GM19455 (cell line): ENCODE data around the gene FAM110D.

Experiments
- ATAC-seq: cut with Tn5 transposase; IDR thresholded peaks from one replicate; pipeline ENCODE4 v1.9.1; 2021; ENCODE audit not compliant: unreplicated experiment

Gene FAM110D

GRCh38 chr1:26158908-26159742 lies at the start of gene FAM110D:
Gene FAM110D, plus strand, starts transcription at chr1:26159079. Its CDS starts 2,213 bp downstream, at chr1:26161292.
- no peak for ATAC-seq

- no peak for ATAC-seq
These were observed 49.4 kb upstream of the FAM110D start for GRCh38 chr1:26109229-26110164.

- ATAC-seq: peak; percentile 49
These were observed 47.9 kb upstream of the FAM110D start for GRCh38 chr1:26110731-26111529.

- peak; percentile 64 for ATAC-seq
These were observed 47.1 kb upstream of the FAM110D start, which contains the start of gene PDIK1L for GRCh38 chr1:26111530-26112406. Gene PDIK1L, plus strand, starts transcription at chr1:26111824. Its CDS starts 2,485 bp downstream, at chr1:26114309.

DNA sequence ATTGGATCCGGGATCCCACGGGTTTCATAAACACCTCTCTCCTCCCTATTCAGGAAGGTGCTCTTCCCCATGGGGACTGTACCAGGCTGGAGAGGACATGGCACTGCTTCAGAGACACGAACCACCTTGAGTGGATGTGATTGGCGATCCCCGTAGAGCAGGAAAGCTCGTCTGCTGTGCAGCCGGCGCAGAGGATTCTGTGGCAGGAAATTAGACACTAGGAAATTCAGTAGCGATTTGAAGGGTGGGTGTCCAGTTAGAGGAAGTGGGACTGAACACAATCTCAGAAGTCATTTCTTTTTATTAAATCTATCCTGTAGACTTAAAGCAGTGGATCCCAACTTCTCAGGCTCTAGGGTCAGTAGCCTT lies 46.5 kb upstream of the FAM110D start:
- peak; percentile 2 for ATAC-seq

DNA sequence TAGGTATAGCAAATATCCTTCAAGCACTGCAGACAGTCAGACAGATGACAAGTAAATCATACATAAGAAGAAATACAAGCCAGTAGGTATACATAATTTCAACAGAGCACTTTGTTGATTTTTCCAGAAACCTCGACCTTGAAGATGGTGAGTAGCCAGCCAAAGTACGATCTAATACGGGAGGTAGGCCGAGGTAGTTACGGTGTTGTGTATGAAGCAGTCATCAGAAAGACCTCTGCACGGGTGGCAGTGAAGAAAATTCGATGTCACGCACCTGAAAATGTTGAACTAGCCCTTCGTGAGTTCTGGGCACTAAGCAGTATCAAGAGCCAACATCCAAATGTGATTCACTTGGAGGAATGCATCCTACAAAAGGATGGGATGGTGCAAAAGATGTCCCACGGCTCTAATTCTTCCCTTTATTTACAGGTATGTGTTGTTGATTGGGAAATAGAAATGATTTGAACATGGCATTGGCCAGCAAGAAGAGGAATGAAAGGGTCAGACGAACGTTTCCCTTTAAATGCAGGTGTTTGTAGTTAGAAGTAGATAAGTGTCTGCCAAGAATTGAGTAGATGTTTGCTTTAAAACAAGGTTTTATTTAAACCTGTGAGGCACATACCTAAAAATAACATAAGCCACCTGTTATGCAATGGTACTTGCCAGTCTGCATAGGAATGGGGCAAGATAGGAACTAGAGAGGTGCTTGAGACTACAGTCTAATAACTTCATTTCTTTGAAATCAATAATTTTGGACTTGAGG lies 44.5 kb upstream of the FAM110D start:
- ATAC-seq: no peak

GRCh38 chr1:26119892-26120608 lies 38.8 kb upstream of the FAM110D start:
- ATAC-seq: no peak

DNA sequence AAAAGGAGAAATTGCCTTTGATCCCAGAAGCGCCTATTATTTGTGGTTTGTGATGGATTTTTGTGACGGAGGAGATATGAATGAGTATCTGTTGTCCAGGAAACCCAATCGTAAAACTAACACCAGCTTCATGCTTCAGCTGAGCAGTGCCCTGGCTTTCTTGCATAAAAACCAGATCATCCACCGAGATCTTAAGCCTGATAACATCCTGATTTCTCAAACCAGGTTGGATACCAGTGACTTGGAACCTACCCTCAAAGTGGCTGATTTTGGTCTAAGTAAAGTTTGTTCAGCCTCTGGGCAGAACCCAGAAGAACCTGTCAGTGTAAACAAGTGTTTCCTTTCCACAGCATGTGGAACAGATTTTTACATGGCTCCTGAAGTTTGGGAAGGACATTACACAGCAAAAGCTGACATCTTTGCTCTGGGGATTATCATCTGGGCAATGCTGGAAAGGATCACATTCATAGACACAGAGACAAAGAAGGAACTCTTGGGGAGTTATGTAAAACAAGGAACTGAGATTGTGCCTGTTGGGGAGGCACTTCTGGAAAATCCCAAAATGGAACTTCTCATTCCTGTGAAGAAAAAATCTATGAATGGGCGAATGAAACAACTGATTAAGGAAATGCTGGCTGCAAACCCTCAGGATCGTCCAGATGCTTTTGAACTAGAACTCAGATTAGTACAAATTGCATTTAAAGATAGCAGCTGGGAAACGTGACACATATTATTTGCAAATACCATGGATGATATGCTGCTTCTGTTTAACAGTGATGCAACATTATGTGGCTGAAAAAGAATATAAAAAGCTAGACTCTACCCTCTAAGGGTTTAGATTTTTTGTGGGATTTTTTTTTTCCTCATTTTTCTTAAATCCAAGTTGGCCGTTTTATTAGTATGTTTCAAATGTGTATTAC lies 36.8 kb upstream of the FAM110D start:
- no peak for ATAC-seq

GRCh38 chr1:26122988-26123973 lies 35.6 kb upstream of the FAM110D start:
- no peak for ATAC-seq

GRCh38 chr1:26124418-26125331 lies 34.2 kb upstream of the FAM110D start:
- no peak for ATAC-seq

DNA sequence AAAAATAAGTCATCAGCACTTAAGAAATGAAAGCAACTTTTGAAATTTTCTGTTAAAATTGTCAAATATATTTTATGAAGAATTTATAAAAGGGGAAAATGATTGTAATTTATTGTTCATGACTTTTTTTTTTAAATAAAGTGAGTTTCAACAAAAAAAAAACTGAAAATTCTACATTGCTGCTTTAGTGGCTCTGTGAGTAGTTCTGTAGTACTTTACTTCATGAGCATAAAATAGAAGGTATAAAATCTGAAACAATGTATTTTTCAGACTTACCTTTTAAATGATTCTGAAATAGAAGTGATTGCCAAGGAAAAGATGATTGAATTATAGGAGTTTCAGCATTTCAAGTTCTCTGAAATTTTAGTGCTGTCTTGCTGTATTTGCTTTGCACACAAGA lies 33.5 kb upstream of the FAM110D start:
- ATAC-seq: no peak

DNA sequence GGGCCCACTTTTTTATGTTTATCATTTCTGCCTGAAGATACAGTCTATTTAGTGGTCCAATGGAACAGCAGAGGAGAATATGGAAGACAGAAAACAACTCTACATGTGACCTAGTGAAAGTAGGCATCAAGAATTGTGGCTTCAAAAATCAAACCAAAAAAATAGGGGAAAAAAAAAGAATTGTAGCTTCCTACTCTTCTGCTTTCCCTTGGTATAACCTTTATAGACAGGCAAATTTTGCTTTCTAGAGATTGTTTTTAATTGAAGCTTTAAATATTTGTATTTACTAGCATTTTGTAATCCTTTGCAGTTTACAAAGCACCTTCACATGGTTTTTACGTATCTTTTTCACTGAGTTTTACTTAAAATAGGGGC lies 32.9 kb upstream of the FAM110D start:
- no peak for ATAC-seq

DNA sequence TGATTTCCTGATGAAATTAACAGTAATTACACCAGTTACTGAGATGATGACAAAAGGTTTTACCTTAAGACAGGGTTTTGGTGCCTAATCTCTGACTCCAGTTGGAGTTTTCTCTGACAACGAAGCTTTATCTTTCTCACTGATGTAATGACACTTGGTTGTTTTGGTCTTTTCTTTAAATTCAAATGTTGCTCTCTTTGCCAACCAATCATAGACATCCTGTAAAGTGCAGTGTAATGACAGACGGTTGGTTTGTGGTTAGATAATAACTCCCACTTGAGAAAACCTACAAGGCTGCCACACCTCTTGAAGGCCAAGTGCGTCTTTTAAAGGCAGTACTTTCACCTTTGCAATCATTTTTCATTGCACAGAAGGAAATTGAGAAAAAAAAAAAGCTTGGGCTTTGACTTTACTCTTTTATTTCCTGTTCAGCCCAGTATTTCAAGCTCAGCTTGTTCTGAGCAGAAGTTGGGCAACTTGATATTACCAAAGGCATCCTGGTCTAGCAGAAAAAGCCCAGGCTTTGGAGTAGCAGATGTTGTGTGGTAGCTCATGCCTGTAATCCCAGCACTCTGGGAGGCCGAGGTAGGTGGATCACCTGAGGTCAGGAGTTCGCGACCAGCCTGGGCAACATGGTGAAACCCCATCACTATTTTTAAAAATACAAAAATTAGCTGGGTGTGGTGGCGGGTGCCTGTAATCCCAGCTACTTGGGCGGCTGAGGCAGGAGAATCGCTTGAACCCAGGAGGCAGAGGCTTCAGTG lies 32.4 kb upstream of the FAM110D start:
- peak; percentile 57 for ATAC-seq
